Pons (tissue), 1 donor: Measurements from ENCODE around the gene CACNG5.

Experiments used
- DNase-seq: peaks from one replicate; pipeline ENCODE4 v3.0.0-alpha.2; 2016; ENCODE audit warnings: low spot score

Gene CACNG5

GRCh38 chr17:66906321-66907278, 71.7 kb downstream of the CACNG5 start:
- DNase-seq = peak; percentile 85

- no peak for DNase-seq
Measured at GRCh38 chr17:66909804-66910373, 75.0 kb downstream of the CACNG5 start.

GRCh38 chr17:66910651-66911285, 75.9 kb downstream of the CACNG5 start:
- DNase-seq = no peak

DNA sequence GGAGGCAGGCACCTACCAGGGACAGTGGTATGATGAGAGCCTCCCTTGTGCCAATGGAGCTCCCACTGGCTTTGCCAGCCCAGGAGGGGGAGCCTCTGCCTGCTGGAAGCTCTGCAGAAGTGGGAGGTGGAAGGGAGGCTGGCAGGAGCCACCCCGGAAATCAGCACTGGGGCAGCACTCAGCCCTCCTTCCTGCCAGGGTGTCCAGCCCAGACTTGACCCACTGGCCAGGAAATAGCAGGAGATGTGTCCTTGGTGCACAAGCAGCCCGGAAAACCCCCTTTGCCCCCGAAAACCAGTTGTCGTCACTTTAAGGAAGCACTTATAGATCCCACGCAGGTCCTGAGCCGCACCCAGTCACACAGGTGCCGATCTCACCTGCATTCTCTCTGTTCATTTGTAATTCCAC, 80.3 kb downstream of the CACNG5 start:
- no peak for DNase-seq

GRCh38 chr17:66915792-66916191, 80.9 kb downstream of the CACNG5 start:
- DNase-seq = no peak

GRCh38 chr17:66916946-66917345, 82.0 kb downstream of the CACNG5 start:
- no peak for DNase-seq

DNA sequence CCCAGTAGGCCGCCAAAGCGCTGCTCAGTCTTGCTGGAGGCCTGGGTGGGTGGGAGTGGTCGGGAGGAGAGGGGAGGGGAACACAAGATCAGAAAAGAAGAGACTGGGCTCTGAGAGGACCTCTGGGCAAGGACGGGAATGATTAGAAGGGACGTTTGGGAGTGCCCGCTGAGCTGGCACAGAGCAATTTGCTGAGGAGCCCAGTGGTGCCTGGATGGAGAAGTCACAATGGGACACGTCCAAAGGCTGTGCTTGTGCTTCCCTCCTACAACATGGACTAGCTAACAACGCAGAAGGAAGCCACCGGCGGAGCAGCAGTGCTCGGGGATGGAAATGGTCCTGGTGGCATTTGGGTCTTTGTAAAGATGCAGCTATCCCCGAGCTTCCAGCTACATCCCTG, 84.0 kb downstream of the CACNG5 start:
- DNase-seq = no peak

DNA sequence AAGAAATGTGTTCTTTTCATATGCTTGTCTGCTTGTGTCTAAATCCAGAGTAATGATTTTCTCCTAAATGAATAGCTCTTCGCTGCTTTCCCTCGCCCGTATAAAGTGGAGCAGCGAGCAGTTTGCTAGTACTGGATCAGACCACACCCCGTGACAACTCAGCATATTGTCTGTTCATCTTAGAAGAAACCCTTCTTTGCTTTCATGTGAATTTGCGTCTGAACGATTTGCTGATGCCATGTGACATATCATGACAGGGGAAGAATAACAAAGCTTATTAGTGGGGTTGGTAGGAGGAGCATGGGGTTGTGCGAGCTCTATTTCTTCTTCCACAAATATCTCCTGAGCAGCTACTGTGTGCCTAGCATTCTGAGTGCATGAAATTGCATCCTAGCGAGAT, 85.5 kb downstream of the CACNG5 start:
- no peak for DNase-seq

- no peak for DNase-seq
Measured at GRCh38 chr17:66920950-66921349, 86.0 kb downstream of the CACNG5 start.

DNA sequence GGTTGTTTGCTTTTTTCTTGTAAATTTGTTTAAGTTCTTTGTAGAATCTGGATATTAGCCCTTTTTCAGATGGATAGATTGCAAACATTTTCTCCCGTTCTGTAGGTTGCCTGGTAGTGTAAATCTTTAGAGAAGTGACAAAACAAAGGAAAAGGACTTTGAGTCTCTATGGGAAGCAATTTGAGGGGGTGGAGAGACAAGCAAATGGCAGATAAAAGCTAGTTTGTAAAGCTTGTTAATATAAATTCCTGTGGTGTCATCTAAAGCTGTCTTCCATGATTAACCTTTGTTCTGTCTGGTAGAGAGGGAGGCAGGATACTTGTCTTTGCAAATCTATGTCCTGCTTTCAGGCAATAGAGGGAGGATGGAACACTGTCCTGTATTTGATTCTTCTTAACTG, 89.0 kb downstream of the CACNG5 start:
- no peak for DNase-seq

- DNase-seq = no peak
Measured at GRCh38 chr17:66925811-66926500, 91.0 kb downstream of the CACNG5 start.

- DNase-seq = no peak
Measured at GRCh38 chr17:66928949-66929348, 94.0 kb downstream of the CACNG5 start.

DNA sequence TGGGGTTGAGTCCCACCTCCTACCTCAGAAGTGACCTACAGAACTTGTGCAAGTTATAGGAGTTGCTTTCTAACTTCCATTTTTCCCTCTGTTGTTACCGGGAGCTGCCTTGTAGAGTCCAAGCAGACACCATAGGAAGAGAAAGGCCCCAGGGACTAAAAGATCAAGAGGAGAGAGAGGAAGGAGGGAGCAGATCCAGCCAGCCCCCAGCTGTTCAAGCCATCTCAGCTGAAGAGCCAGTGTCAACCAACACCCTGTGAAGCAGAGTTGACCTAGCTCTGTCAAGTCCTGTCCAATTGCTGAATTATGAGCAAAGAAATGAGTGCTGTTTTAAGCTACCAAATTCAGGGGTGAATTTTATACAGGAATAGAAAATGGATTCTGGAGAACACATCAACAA, 94.7 kb downstream of the CACNG5 start:
- no peak for DNase-seq

- no peak for DNase-seq
Measured at GRCh38 chr17:66930933-66931332, 96.0 kb downstream of the CACNG5 start.

DNA sequence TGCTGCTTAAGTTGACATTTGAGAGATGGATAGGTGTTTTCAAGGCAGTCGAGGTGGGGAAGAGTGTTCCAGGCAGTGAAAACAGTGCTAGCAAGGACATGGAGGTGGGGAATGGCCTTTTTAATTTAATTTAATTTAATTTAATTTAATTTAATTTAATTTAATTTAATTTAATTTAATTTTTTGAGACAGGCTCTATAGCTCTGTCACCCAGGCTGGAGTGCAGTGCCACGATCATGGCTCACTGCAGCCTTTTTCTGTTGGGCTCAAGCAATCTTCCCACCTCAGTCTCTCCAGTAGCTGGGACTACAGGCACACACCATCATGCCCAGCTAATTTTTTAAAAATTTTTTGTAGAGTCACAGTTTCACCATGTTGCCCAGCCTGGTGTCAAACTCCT, 97.4 kb downstream of the CACNG5 start:
- DNase-seq = no peak

GRCh38 chr17:66934040-66934439, 99.1 kb downstream of the CACNG5 start:
- no peak for DNase-seq
